ENCODE results near the gene TMEM37. TPM values are rescaled to one million over a fixed set of nuclear protein-coding genes. Genes with fewer than 3 reads are reported as not detected.

TMEM37 gene
- total and polyA plus RNA-seq, 4 donors: 17.6 to 125 (median 37.4) TPM

GRCh38 chr2:119441376-119442225 is 9.9 kb downstream of the TMEM37 start:
- no peak for DNase-seq (ENCODE audit: low spot score)
- TF ChIP-seq FOXA1 (IDR thresholded peaks at IDR 0.05) (no peak), FOXA2 (IDR thresholded peaks at IDR 0.05) (no peak), REST (IDR thresholded peaks at IDR 0.05) (no peak), CTCF (IDR thresholded peaks at IDR 0.05; ENCODE audit: low read depth, low read length, missing input control) (no peak), GABPA (IDR thresholded peaks at IDR 0.05 in 1 of 2, conservative IDR thresholded peaks at IDR 0.05 in 1 of 2) (no peak), YY1 (IDR thresholded peaks at IDR 0.05) (no peak), SP1 (IDR thresholded peaks at IDR 0.05) (no peak), RXRA (IDR thresholded peaks at IDR 0.05) (no peak), JUND (IDR thresholded peaks at IDR 0.05) (no peak), TAF1 (conservative IDR thresholded peaks at IDR 0.05) (no peak), ATF3 (IDR thresholded peaks at IDR 0.05) (no peak), MAX (IDR thresholded peaks at IDR 0.05) (no peak), ZBTB33 (IDR thresholded peaks at IDR 0.05) (no peak), NR2F2 (IDR thresholded peaks at IDR 0.05) (no peak), HNF4A (conservative IDR thresholded peaks at IDR 0.05) (no peak), HNF4G (IDR thresholded peaks at IDR 0.05) (no peak)
- no peak overlapping the region for H3K4me3 ChIP-seq (ENCODE audit: low read depth in 1 of 3, low read length in 3 of 3)
- no peak overlapping the region for H3K9ac ChIP-seq (ENCODE audit: low read depth in 1 of 2, low read length in 2 of 2)
- peak overlapping the region in 1 of 2 donors; percentile 13 for H3K27ac ChIP-seq (ENCODE audit: low read depth in 1 of 2, low read length in 2 of 2)
- WGBS: 83% methylated on average over 8 of the region's 8 CpGs
- H3K4me1 ChIP-seq (ENCODE audit: control insufficient read depth in 4 of 4, insufficient read depth in 4 of 4, low read length in 3 of 4): peaks cover 11 to 20% (median 16%) of the 10 kb centered on the region in 4 donors
- no peaks in the 10 kb centered on the region for H3K9me3 ChIP-seq (ENCODE audit: control insufficient read depth in 4 of 4, low read length in 3 of 4)
- H3K36me3 ChIP-seq (ENCODE audit: control insufficient read depth in 4 of 4, insufficient read depth in 3 of 4, low read depth in 1 of 4, low read length in 3 of 4): peaks cover 5 to 14% (median 8%) of the 10 kb centered on the region in 4 donors
- no peaks in the 10 kb centered on the region for H3K27me3 ChIP-seq (ENCODE audit: control insufficient read depth in 4 of 4, insufficient read depth in 4 of 4, low read length in 3 of 4)

All from liver (tissue), 9 donors.